NCI-H2171 (cell line): ENCODE measurements around the gene CSGALNACT2.

Source experiments
- DNase-seq: peaks from one replicate; lab custom pipeline; 2025; lab: John Stamatoyannopoulos, UW

Gene CSGALNACT2

GRCh38 chr10:43229208-43230061 is 91.2 kb downstream of the CSGALNACT2 start:
- DNase-seq = no peak

GRCh38 chr10:43230101-43230908 is 92.1 kb downstream of the CSGALNACT2 start:
- no peak for DNase-seq

GRCh38 chr10:43230909-43231522 is 92.8 kb downstream of the CSGALNACT2 start:
- DNase-seq = no peak

GRCh38 chr10:43231523-43232078 is 93.4 kb downstream of the CSGALNACT2 start:
- no peak for DNase-seq

GRCh38 chr10:43233601-43234430 is 95.6 kb downstream of the CSGALNACT2 start:
- DNase-seq = no peak

- DNase-seq = no peak
Measured at GRCh38 chr10:43234471-43235041, 96.3 kb downstream of the CSGALNACT2 start.
